Panc1 (cell line): Measurements from ENCODE around the gene NDC1. TPM values are rescaled to one million over a fixed set of nuclear protein-coding genes. Genes with fewer than 3 reads are reported as not detected.

ENCODE experiments used
- ATAC-seq: fragments of 200-7000 bp; cut with Tn5 transposase; 2 replicates; pipeline ENCODE4 v1.9.1; 2020; ENCODE audit warnings: mild to moderate bottlenecking, moderate library complexity
- BruUV-seq: library from RNA; stranded (reverse); fragments of 400-500 nt; replicated peaks from 2 replicates; lab custom pipeline; 2021; lab: Mats Ljungman, UMichigan
- CTCF ChIA-PET: fragments of 300-600 bp; sonication (Branson Sonifier 250); formaldehyde crosslinking; loops from one replicate; lab custom pipeline; 2022; ENCODE audit warnings: antibody characterized with exemption; lab: Charles Lee
- POLR2A ChIA-PET: fragments of 300-600 bp; sonication (Branson Sonifier 250); formaldehyde crosslinking; loops from one replicate; lab custom pipeline; 2022; ENCODE audit warnings: antibody characterized with exemption; lab: Charles Lee
- DNase-seq: peaks from one replicate; pipeline ENCODE4 v3.0.0-alpha.2; 2010; ENCODE audit warnings: low read depth, low spot score
- H3K27ac ChIP-seq: 2 replicates; pipeline ENCODE4 v1.5.1; 2011; ENCODE audit warnings: mild to moderate bottlenecking, low read length, inconsistent platforms
- H3K27me3 ChIP-seq: fragments of 200-500 bp; sonication (Bioruptor generic); 2 replicates; pipeline ENCODE4 v1.6.0; 2014; ENCODE audit warnings: low read length, inconsistent platforms; ENCODE audit not compliant: control insufficient read depth, insufficient read depth
- H3K36me3 ChIP-seq: fragments of 200-500 bp; sonication (Bioruptor generic); 2 replicates; pipeline ENCODE4 v1.5.1; 2014; ENCODE audit warnings: inconsistent platforms, mild to moderate bottlenecking, low read length, moderate library complexity; ENCODE audit not compliant: control insufficient read depth, insufficient read depth
- H3K4me1 ChIP-seq: 2 replicates; pipeline ENCODE4 v1.5.1; 2011; ENCODE audit warnings: inconsistent platforms, mild to moderate bottlenecking, low read length, moderate library complexity; ENCODE audit not compliant: control insufficient read depth, insufficient read depth
- H3K4me3 ChIP-seq, 2 experiments: 2 replicates each; pipeline ENCODE4 v1.5.1; 2011 to 2012; ENCODE audit warnings: low read depth in 2 of 2, low read length in 2 of 2, mild to moderate bottlenecking in 2 of 2, inconsistent platforms in 1 of 2, moderate library complexity in 1 of 2
- H3K9me3 ChIP-seq: fragments of 200-500 bp; sonication (Bioruptor generic); 2 replicates; pipeline ENCODE4 v1.5.1; 2014; ENCODE audit warnings: low read depth, mild to moderate bottlenecking, inconsistent platforms, low read length, moderate library complexity; ENCODE audit not compliant: control insufficient read depth, insufficient read depth
- CTCF ChIP-seq: fragments of 450-650 bp; IDR thresholded peaks from 2 replicates; pipeline ENCODE4 v1.5.1; 2017; ENCODE audit warnings: mild to moderate bottlenecking
- POLR2AphosphoS5 ChIP-seq: IDR thresholded peaks from 2 replicates; pipeline ENCODE4 v1.6.1; 2012; ENCODE audit warnings: mild to moderate bottlenecking, low read depth, low read length, moderate library complexity
- REST ChIP-seq, 2 experiments: IDR thresholded peaks; 2 replicates each; pipeline ENCODE4 v1.6.1; 2011 to 2012; ENCODE audit warnings: low read depth in 2 of 2, control low read depth in 1 of 2, low read length in 1 of 2, mild to moderate bottlenecking in 1 of 2, moderate library complexity in 1 of 2; ENCODE audit not compliant: insufficient read depth in 1 of 2
- SIN3A ChIP-seq: IDR thresholded peaks from 2 replicates; pipeline ENCODE4 v1.6.1; 2012; ENCODE audit warnings: low read depth, mild to moderate bottlenecking, low read length, moderate library complexity, borderline replicate concordance; ENCODE audit not compliant: insufficient read depth
- TCF7L2 ChIP-seq: IDR thresholded peaks from 2 replicates; pipeline ENCODE4 v1.6.1; 2011; ENCODE audit warnings: mild to moderate bottlenecking, low read depth, low read length, inconsistent platforms
- in situ Hi-C: cut with HindIII; loops from 2 replicates; pipeline ENCODE4 v1.10.0; 2016; ENCODE audit warnings: low sequenced_read_pairs, low pct_unique_long_range_greater_than_20kb
- intact Hi-C: fragments of 100-400 bp; cut with micrococcal nuclease; formaldehyde crosslinking; loops from one replicate; pipeline ENCODE4 v1.10.0; 2022; ENCODE audit not compliant: unreplicated experiment
- total RNA-seq: library from RNA; stranded (reverse); gene quantifications from one replicate; pipeline ENCODE4 v1.2.1, GENCODE V29; 2021; ENCODE audit not compliant: unreplicated experiment

The NDC1 gene
- total RNA-seq, 1 experiment from 2014 or later = 44.4 TPM

- CTCF ChIA-PET = no interaction called here
- Histone ChIP-seq H3K27me3 (peaks cover 5% of the 10 kb centered on the region), H3K9me3 (no peaks in the 10 kb centered on the region), H3K4me1 (peaks cover 2% of the 10 kb centered on the region; the same call in 1 of the 2 replicates), H3K4me3 (no peak overlapping the region), H3K27ac (no peak overlapping the region), H3K36me3 (no peaks in the 10 kb centered on the region)
- DNase-seq (no peak), ATAC-seq (no peak)
- in situ Hi-C loops = no loop called here
- no TSS peak for BruUV-seq
- intact Hi-C loops = no loop called here
- POLR2A ChIA-PET = interaction anchor here (0.6 kb wide), 1 partner anchor 38 kb away, joined by 3 read pairs; no protein-coding TSS in a partner anchor
- no peak for TF ChIP-seq POLR2AphosphoS5
- TF ChIP-seq SIN3A = no peak
- TF ChIP-seq REST (IDR thresholded peaks at IDR 0.05; ENCODE audit: insufficient read depth in 1 of 2, low read depth in 2 of 2, low read length in 1 of 2) = no peak
- TF ChIP-seq CTCF = no peak
- TF ChIP-seq TCF7L2 = no peak
Measured at GRCh38 chr1:53731779-53732305, 106.3 kb downstream of the NDC1 start.

GRCh38 chr1:53731043-53731600 is 107.0 kb downstream of the NDC1 start:
- in situ Hi-C loops (no loop called here), intact Hi-C loops (no loop called here)
- Histone ChIP-seq H3K4me3 (no peak overlapping the region), H3K9me3 (no peaks in the 10 kb centered on the region), H3K36me3 (no peaks in the 10 kb centered on the region), H3K27me3 (no peaks in the 10 kb centered on the region; the same call in 1 of the 2 replicates), H3K27ac (no peak overlapping the region), H3K4me1 (peaks cover 2% of the 10 kb centered on the region; the same call in 1 of the 2 replicates)
- ChIA-PET CTCF (no interaction called here), POLR2A (no interaction called here)
- TF ChIP-seq SIN3A (no peak), CTCF (no peak), TCF7L2 (no peak), REST (IDR thresholded peaks at IDR 0.05; ENCODE audit: insufficient read depth in 1 of 2, low read depth in 2 of 2, low read length in 1 of 2) (no peak), POLR2AphosphoS5 (no peak)
- DNase-seq (no peak), ATAC-seq (no peak)
- BruUV-seq = no TSS peak
